ENCODE measurements around the gene P2RX4.
A peak's percentile ranks its signal among the peaks of the same experiment; 100 is the strongest.
"Not testable (repeated sequence)": the region's sequence is repeated elsewhere in the genome, so short reads cannot be mapped to it uniquely, and the experiment has no call there.

Gene P2RX4

GRCh38 chr12:121226399-121226798 lies 16.5 kb downstream of the P2RX4 start:
- peak overlapping the region; percentile 88; the same call in 1 of the 2 replicates for H3K27ac ChIP-seq (ENCODE audit: low read length)

GRCh38 chr12:121226871-121227270 lies 16.9 kb downstream of the P2RX4 start:
- H3F3A ChIP-seq (ENCODE audit: insufficient read depth, low read length); H3K4me3 ChIP-seq (ENCODE audit: low read length); H3K9me2 ChIP-seq (replicated peaks; ENCODE audit: insufficient read depth, low read length); H3K4me1 ChIP-seq (ENCODE audit: low read length); H3K27me3 ChIP-seq (replicated peaks; ENCODE audit: insufficient read depth, low read length); H3K36me3 ChIP-seq (replicated peaks; ENCODE audit: insufficient read depth, low read length); H2AFZ ChIP-seq (ENCODE audit: low read length); DNase-seq; H3K9me3 ChIP-seq (replicated peaks; ENCODE audit: insufficient read depth, low read length); H3K79me2 ChIP-seq (ENCODE audit: low read length); H4K20me1 ChIP-seq (ENCODE audit: insufficient read depth, low read length): not testable (repeated sequence)
- Histone ChIP-seq H3K9ac (ENCODE audit: low read length) (peak overlapping the region; percentile 49; the same call in 1 of the 2 replicates), H3K27ac (ENCODE audit: low read length) (peak overlapping the region; percentile 88; the same call in 1 of the 2 replicates), H3K4me2 (ENCODE audit: low read depth, low read length) (peak overlapping the region; percentile 70; the same call in 1 of the 2 replicates)

More at GRCh38 chr12:121226399-121226798, 16.5 kb downstream of the P2RX4 start:
- no peak overlapping the region for H3K4me3 ChIP-seq (ENCODE audit: low read length)
- H3F3A ChIP-seq (ENCODE audit: insufficient read depth, low read length), result peaks cover 3% of the 10 kb centered on the region; the same call in 1 of the 2 replicates
- H3K79me2 ChIP-seq (ENCODE audit: low read length), result no peaks in the 10 kb centered on the region
- no peak overlapping the region for H2AFZ ChIP-seq (ENCODE audit: low read length)
- 0 out of 2 replicates have a peak, but pooled peaks cover 4% of the 10 kb centered on the region for H3K4me1 ChIP-seq (ENCODE audit: low read length)
- H3K4me2 ChIP-seq (ENCODE audit: low read depth, low read length), result no peak overlapping the region
- no peak overlapping the region for H3K9ac ChIP-seq (ENCODE audit: low read length)
- H3K9me3 ChIP-seq (replicated peaks; ENCODE audit: insufficient read depth, low read length), result no peaks in the 10 kb centered on the region
- no peak for DNase-seq
- H3K27me3 ChIP-seq (replicated peaks; ENCODE audit: insufficient read depth, low read length), result no peaks in the 10 kb centered on the region
- H4K20me1 ChIP-seq (ENCODE audit: insufficient read depth, low read length), result no peaks in the 10 kb centered on the region
- no peaks in the 10 kb centered on the region for H3K36me3 ChIP-seq (replicated peaks; ENCODE audit: insufficient read depth, low read length)
- H3K9me2 ChIP-seq (replicated peaks; ENCODE audit: insufficient read depth, low read length), result no peaks in the 10 kb centered on the region
- TF ChIP-seq EZH2phosphoT487 (IDR thresholded peaks at IDR 0.05; ENCODE audit: low read length), result no peak
- no peak for TF ChIP-seq CTCF (IDR thresholded peaks at IDR 0.05; ENCODE audit: low read length)
- TF ChIP-seq EZH2 (optimal IDR thresholded peaks at IDR 0.05; ENCODE audit: low read depth, low read length), result no peak

- Histone ChIP-seq H3K79me2 (ENCODE audit: low read length) (no peaks in the 10 kb centered on the region), H4K20me1 (ENCODE audit: insufficient read depth, low read length) (no peaks in the 10 kb centered on the region), H3K4me2 (ENCODE audit: low read depth, low read length) (peak overlapping the region; percentile 70; the same call in 1 of the 2 replicates), H3F3A (ENCODE audit: insufficient read depth, low read length) (peaks cover 3% of the 10 kb centered on the region; the same call in 1 of the 2 replicates), H3K27me3 (replicated peaks; ENCODE audit: insufficient read depth, low read length) (no peaks in the 10 kb centered on the region), H3K27ac (ENCODE audit: low read length) (peak overlapping the region; percentile 88; the same call in 1 of the 2 replicates), H3K9me2 (replicated peaks; ENCODE audit: insufficient read depth, low read length) (no peaks in the 10 kb centered on the region), H2AFZ (ENCODE audit: low read length) (peak overlapping the region; percentile 52; the same call in 1 of the 2 replicates), H3K4me1 (ENCODE audit: low read length) (0 out of 2 replicates have a peak, but pooled peaks cover 4% of the 10 kb centered on the region), H3K4me3 (ENCODE audit: low read length) (no peak overlapping the region), H3K9ac (ENCODE audit: low read length) (peak overlapping the region; percentile 49; the same call in 1 of the 2 replicates), H3K36me3 (replicated peaks; ENCODE audit: insufficient read depth, low read length) (no peaks in the 10 kb centered on the region), H3K9me3 (replicated peaks; ENCODE audit: insufficient read depth, low read length) (no peaks in the 10 kb centered on the region)
- TF ChIP-seq CTCF (IDR thresholded peaks at IDR 0.05; ENCODE audit: low read length), result no peak
- DNase-seq, result peak; percentile 81
Observed at GRCh38 chr12:121227294-121227693, 17.4 kb downstream of the P2RX4 start.

- no peak for TF ChIP-seq EZH2phosphoT487 (IDR thresholded peaks at IDR 0.05; ENCODE audit: low read length)
- no peak for TF ChIP-seq CTCF (IDR thresholded peaks at IDR 0.05; ENCODE audit: low read length)
- TF ChIP-seq EZH2 (optimal IDR thresholded peaks at IDR 0.05; ENCODE audit: low read depth, low read length), result no peak
- Histone ChIP-seq H3K27me3 (replicated peaks; ENCODE audit: insufficient read depth, low read length) (no peaks in the 10 kb centered on the region), H3K9ac (ENCODE audit: low read length) (no peak overlapping the region), H3K36me3 (replicated peaks; ENCODE audit: insufficient read depth, low read length) (no peaks in the 10 kb centered on the region), H3K79me2 (ENCODE audit: low read length) (no peaks in the 10 kb centered on the region), H3K4me1 (ENCODE audit: low read length) (0 out of 2 replicates have a peak, but pooled peaks cover 4% of the 10 kb centered on the region), H2AFZ (ENCODE audit: low read length) (no peak overlapping the region), H3K27ac (ENCODE audit: low read length) (no peak overlapping the region), H3K9me2 (replicated peaks; ENCODE audit: insufficient read depth, low read length) (no peaks in the 10 kb centered on the region), H3K4me2 (ENCODE audit: low read depth, low read length) (no peak overlapping the region), H3K9me3 (replicated peaks; ENCODE audit: insufficient read depth, low read length) (no peaks in the 10 kb centered on the region), H3F3A (ENCODE audit: insufficient read depth, low read length) (peaks cover 3% of the 10 kb centered on the region; the same call in 1 of the 2 replicates), H4K20me1 (ENCODE audit: insufficient read depth, low read length) (no peaks in the 10 kb centered on the region), H3K4me3 (ENCODE audit: low read length) (no peak overlapping the region)
- no peak for DNase-seq
Observed at GRCh38 chr12:121228919-121229665, 19.2 kb downstream of the P2RX4 start.
